ENCODE results near the gene LEKR1.
"Not testable (repeated sequence)": the region's sequence is repeated elsewhere in the genome, so short reads cannot be mapped to it uniquely, and the experiment has no call there.

Gene LEKR1

DNA sequence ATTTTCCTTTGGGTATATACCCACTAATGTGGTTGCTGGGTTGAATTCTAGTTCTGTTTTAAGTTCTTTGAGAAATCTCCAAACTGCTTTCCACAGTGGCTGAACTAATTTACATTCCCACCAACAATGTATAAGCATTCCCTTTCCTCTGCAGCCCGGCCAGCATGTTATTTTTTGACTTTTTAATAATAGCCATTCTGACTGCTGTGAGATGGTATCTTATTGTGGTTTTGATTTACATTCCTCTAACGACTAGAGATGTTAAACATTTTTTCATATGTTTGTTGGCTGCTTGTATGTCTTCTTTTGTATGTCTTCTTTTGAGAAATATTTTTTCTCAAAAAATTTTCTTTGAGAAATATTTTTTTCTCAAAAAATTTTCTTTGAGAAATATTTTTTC is 84.7 kb downstream of the LEKR1 start:
- DNase-seq: not testable (repeated sequence)

DNA sequence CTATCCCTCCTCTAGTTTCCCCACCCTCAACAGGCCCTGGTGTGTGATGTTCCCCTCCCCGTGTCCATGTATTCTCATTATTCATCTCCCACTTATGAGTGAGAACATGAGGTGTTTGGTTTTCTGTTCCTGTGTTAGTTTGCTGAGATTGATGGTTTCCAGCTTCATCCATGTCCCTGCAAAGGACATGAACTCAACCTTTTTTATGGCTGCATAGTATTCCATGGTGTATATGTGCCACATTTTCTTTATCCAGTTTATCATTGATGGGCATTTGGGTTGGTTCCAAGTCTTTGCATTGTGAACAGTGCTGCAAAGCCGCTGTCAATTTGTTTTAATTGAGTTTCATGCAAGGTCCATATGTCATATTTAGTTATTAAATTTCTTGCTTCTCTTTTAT is 88.1 kb downstream of the LEKR1 start:
- not testable (repeated sequence) for DNase-seq

DNA sequence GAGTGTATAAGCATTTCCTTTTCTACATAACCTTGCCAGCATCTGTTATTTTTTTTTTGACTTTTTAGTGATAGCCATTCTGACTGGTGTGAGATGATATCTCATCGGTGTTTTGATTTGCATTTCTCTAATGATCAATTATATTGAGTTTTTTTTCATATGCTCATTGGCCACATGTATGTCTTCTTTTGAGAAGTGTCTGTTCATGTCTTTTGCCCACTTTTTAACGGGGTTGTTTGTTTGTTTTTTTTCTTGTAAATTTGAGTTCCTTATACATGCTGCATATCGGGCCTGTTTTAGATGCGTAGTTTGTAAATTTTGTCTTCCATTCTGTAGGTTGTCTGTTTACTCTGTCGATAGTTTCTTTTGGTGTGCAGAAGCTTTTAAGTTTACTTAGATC is 89.2 kb downstream of the LEKR1 start:
- no peak for DNase-seq

DNA sequence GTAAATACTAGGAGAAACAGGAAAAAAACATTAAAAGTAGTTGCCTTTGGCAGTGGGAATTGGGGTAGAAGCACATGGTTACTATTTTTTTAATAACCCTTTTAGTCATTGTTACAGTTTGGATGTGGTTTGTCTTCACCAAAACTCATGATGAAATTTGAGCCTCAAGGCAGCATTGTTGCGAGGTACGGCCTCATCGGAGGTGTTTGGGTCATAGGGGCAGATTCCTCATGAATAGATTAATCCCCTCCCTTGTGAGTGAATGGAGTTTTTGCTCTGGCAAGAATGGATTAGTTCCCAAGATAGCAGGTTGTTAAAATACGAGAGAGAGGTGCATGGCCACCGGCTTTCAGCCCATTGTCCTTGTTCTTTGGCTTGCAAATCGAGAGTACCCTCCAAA is 92.6 kb downstream of the LEKR1 start:
- DNase-seq: no peak

DNA sequence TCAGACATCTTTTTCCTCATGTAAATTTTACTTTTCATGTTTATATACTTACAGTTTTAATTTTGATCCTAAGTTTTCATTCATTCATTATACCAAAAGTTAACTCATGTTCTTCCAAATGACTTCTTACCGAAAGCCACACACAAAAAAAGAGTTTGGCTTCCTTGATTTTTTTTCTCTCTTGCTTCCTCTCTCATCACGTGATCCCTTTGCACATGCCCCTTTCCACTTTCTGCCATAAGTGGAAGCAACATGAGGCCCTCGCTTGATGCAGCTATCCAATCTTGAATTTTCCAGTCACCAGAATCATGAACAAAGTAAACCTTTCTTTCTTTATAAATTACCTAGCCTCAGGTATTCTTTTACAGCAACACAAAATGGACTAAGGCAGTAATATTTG is 93.7 kb downstream of the LEKR1 start:
- no peak for DNase-seq

DNA sequence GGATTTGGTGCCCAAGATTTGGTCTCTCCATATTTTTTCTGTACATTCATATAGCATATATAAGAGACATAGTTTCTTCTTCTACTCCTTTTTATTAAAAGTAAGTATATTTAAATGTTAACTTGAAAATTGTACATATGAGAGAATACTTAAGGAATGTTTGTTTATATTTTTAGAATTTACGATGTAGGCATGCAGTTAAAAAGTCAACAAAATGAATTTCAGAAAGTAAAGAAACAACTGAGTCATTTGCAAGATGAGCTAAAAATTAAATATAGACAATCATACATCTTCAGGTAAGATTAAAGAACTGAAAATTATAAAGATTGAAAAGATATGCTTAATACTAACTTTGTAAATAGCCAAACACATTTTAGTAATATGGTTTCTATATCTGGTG is 94.2 kb downstream of the LEKR1 start:
- no peak for DNase-seq

DNA sequence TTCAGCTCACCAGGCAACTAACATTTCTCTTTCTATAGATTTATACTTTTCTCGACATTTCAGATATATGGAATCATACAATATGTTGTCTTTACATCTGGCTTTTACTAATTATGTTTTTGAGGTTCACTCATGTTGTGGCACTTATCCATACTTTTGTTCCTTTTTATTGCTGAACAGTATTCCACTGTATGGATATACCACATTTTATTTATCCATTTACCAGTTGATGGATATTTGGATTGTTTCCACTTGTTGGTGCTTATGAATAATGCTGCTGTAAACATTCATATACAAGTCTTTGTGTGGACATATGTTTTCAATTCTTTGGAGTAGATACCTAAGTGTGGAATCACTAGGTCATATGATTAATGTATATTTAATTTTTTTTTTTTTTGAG is 97.2 kb downstream of the LEKR1 start:
- DNase-seq: no peak

- DNase-seq: no peak
These were observed 112.6 kb downstream of the LEKR1 start for GRCh38 chr3:156938724-156939123.

GRCh38 chr3:156939315-156939714 is 113.2 kb downstream of the LEKR1 start:
- no peak for DNase-seq

GRCh38 chr3:156941311-156941710 is 115.2 kb downstream of the LEKR1 start:
- DNase-seq: no peak

GRCh38 chr3:156948402-156949210 is 122.5 kb downstream of the LEKR1 start:
- no peak for DNase-seq

DNA sequence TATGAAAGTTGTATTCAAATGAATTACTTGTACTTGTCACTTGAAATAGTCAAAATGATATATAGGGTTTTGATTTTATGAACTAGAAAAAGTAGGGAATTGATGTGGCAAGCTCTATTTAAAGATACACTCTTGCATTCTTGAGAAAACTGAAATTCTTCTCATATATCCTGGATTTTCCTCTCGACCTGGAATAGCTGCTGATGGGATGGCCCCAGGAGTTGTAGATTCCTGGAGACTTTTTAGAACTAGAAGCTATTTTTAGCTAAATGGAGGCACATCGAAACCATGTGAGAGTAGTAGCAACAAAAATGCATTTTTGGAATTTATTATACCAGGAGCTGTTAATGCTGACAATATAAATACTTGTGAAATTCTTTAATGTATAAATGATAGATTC is 125.9 kb downstream of the LEKR1 start:
- DNase-seq: no peak

- no peak for DNase-seq
These were observed 131.6 kb downstream of the LEKR1 start for GRCh38 chr3:156957715-156958114.

GRCh38 chr3:156963096-156963495 is 136.9 kb downstream of the LEKR1 start:
- DNase-seq: no peak

DNA sequence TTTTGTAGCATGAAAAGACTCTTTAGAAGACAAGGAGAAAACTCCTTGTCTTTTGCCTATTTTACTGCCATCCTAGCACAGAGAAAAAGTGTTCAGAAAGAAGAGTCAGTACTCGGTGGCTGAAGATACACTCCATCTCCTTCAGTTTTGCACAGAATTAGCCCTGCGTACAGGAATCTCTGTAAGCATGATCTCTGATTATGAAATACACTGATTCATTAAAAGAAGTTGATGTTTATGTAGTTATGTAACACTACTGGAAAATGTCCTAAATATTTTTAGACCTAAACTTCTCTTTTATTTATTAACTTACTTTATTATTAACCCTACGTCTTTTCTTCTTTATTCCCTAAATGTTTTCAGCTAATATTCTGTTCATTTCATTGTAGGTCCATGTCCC is 138.4 kb downstream of the LEKR1 start:
- no peak for DNase-seq

DNA sequence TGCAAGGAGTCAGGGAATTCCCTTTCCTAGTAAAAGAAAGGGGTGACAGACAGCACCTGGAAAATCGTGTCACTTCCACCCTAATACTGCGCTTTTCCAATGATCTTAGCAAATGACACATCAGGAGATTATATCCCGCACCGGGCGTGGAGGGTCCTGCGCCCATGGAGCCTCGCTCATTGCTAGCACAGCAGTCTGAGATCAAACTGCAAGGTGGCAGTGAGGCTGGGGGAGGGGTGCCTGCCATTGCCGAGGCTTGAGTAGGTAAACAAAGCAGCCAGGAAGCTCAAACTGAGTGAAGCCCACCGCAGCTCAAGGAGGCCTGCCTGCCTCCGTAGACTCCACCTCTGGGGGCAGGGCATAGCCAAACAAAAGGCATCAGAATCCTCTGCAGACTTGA is 140.2 kb downstream of the LEKR1 start:
- DNase-seq: not testable (repeated sequence)

DNA sequence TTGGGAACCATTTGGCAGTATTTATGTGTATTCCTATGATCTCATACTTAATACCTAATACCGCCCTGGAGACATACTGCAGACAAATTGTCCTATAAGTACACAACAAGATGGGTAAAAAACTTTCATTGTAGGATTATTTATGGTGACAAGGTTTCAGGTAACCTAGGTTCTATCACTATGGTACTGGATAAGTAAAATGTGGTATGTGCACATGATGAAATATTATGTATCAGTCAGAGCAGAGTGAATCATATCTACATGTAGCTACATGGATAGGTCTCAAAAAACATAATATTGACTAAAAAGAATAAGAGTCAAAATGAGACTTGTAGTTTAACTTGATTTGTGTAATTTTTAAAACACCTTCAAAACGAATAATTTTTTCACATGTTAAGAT is 147.8 kb downstream of the LEKR1 start:
- no peak for DNase-seq

- no peak for DNase-seq
These were observed 148.8 kb downstream of the LEKR1 start for GRCh38 chr3:156974931-156975330.

GRCh38 chr3:156975721-156976120 is 149.6 kb downstream of the LEKR1 start:
- DNase-seq: no peak

DNA sequence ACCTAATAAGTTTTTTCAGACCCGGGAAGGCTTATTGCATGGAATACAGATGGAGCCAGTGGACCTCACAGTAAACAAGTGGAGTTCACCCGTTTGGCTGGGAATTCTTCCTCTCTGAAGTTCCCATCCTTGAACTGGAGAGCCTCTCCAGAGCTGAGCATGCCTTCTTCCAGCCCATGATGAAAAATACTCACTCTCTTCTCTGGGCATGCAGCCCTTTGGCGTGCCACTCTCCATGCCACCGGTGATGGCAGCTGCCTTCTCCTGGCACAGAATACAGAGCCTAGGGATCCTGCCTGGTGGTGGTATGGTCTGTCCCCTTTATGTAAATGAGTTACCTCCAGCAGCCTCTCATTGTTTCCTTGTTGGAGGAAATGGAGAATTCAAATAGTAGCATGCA is 150.8 kb downstream of the LEKR1 start:
- no peak for DNase-seq

DNA sequence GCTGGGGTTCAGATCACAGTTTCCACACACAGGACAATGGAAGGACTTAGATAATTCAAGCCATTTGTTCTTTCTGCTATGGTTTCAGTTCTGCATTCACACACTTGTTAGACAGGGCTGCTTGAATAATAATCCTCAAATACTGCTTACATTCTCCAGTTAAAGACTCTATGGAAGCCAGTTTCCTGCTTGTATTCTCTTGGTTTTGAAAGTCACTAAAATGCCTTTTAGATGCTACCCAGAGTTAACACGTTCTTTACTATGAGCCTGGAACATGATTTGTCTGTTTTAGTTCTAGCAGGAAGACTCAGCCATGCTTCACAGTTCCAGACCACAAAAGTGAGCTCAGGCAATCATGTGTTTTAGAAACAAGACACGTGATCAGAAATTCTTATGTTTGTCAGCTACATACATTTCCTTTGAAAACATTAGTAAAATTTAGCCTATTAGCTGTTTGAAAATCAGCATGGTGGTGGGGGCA is 152.4 kb downstream of the LEKR1 start:
- no peak for DNase-seq

DNA sequence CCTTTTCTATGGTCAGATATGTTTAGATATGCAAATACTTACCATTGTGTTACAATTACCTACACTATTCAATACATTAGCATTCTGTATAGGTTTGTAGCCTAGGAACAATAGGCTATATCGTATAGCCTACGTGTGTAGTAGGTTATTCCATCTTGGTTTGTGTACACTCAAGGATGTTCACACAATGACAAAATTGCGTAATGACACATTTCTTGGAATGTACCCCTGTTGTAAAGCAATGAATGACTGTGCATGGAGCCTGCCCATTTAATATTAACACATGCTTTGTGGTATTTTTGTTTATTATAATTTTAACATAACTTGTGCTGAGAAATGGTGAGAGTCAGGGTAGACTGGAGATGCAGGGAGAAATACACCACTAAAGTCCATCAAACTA is 154.9 kb downstream of the LEKR1 start:
- no peak for DNase-seq

DNA sequence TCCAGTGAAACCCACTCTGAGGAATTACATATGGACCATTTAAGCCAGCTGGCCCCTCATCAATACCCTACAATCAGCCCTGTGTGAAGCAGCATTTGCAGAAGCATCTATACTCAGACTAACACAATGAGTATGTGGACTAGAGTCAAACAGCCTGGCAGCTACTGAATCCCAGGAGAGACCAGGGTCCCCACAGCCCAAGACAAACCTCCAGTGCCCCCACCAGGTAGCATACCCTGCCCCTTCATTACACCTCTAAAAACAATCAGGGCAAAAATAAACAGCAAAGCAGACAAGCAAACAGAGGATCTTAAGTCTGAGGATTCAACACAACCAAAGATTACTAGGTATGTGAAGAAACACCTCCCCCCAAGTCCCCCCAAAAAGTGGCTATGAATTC is 157.4 kb downstream of the LEKR1 start:
- no peak for DNase-seq

DNA sequence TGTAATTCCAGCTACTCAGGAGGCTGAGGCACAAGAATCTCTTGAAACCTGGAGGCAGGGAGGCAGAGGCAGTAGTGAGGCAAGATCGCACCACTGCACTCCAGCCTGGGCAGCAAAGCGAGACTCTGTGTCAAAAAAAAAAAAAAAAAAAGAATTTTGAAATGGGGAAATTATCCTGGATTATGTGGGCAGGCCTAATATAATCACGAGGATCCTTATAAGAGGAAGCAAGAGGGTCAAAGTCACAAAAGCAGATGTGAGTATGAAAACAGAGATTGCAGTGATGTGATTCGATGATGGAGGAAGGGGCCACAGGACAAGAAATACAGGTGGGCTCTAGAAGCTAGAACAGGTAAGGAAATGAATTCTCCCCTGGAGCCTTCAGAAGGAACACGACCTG is 159.6 kb downstream of the LEKR1 start:
- no peak for DNase-seq

- DNase-seq: no peak
These were observed 161.8 kb downstream of the LEKR1 start for GRCh38 chr3:156987946-156988345.

All from activated CD4-positive, alpha-beta T cell treated with anti-CD3 and anti-CD28 coated beads, Interleukin-10, Interleukin-2, amounts not matched to agents 100 ng/mL and 50 ng/mL, durations not matched to agents 16 hours and 8 hours (primary cell).